ENCODE data around the gene MREG.

MREG gene

GRCh38 chr2:215910180-215910579 is 103.2 kb downstream of the MREG start:
- Histone ChIP-seq H3K4me1 (ENCODE audit: control insufficient read depth, insufficient read depth, low read length) (no peaks in the 10 kb centered on the region), H3K4me3 (ENCODE audit: insufficient read depth, low read depth, low read length) (no peak overlapping the region), H3K9me3 (ENCODE audit: control insufficient read depth, low read length) (no peaks in the 10 kb centered on the region), H3K36me3 (ENCODE audit: control insufficient read depth, insufficient read depth, low read length) (no peaks in the 10 kb centered on the region), H3K27ac (ENCODE audit: insufficient read depth, low read depth, low read length, poor library complexity, severe bottlenecking) (no peak overlapping the region), H3K27me3 (ENCODE audit: control insufficient read depth, insufficient read depth, low read length, poor library complexity, severe bottlenecking) (no peaks in the 10 kb centered on the region)

- H3K27ac ChIP-seq (ENCODE audit: insufficient read depth, low read depth, low read length, poor library complexity, severe bottlenecking), result no peak overlapping the region
- no peak overlapping the region for H3K4me3 ChIP-seq (ENCODE audit: insufficient read depth, low read depth, low read length)
- WGBS, 2 experiments, result 92 to 93% methylated on average over 9 of the region's 9 CpGs
- H3K4me1 ChIP-seq (ENCODE audit: control insufficient read depth, insufficient read depth, low read length), result no peaks in the 10 kb centered on the region
- no peaks in the 10 kb centered on the region for H3K27me3 ChIP-seq (ENCODE audit: control insufficient read depth, insufficient read depth, low read length, poor library complexity, severe bottlenecking)
- H3K36me3 ChIP-seq (ENCODE audit: control insufficient read depth, insufficient read depth, low read length), result no peaks in the 10 kb centered on the region
- H3K9me3 ChIP-seq (ENCODE audit: control insufficient read depth, low read length), result no peaks in the 10 kb centered on the region
Measured at GRCh38 chr2:215907147-215907546, 106.2 kb downstream of the MREG start.

- no peak overlapping the region for H3K27ac ChIP-seq (ENCODE audit: insufficient read depth, low read depth, low read length, poor library complexity, severe bottlenecking)
- no peak overlapping the region for H3K4me3 ChIP-seq (ENCODE audit: insufficient read depth, low read depth, low read length)
Measured at GRCh38 chr2:215906458-215906857, 106.9 kb downstream of the MREG start.

GRCh38 chr2:215905691-215906090 is 107.7 kb downstream of the MREG start:
- no peaks in the 10 kb centered on the region for H3K9me3 ChIP-seq (ENCODE audit: control insufficient read depth, low read length)
- 86% methylated on average over 5 of the region's 5 CpGs for WGBS, 2 experiments
- H3K4me1 ChIP-seq (ENCODE audit: control insufficient read depth, insufficient read depth, low read length), result no peaks in the 10 kb centered on the region
- H3K4me3 ChIP-seq (ENCODE audit: insufficient read depth, low read depth, low read length), result no peak overlapping the region
- H3K27ac ChIP-seq (ENCODE audit: insufficient read depth, low read depth, low read length, poor library complexity, severe bottlenecking), result no peak overlapping the region
- H3K27me3 ChIP-seq (ENCODE audit: control insufficient read depth, insufficient read depth, low read length, poor library complexity, severe bottlenecking), result no peaks in the 10 kb centered on the region
- H3K36me3 ChIP-seq (ENCODE audit: control insufficient read depth, insufficient read depth, low read length), result no peaks in the 10 kb centered on the region

More at GRCh38 chr2:215906458-215906857, 106.9 kb downstream of the MREG start:
- H3K36me3 ChIP-seq (ENCODE audit: control insufficient read depth, insufficient read depth, low read length), result no peaks in the 10 kb centered on the region
- H3K27me3 ChIP-seq (ENCODE audit: control insufficient read depth, insufficient read depth, low read length, poor library complexity, severe bottlenecking), result no peaks in the 10 kb centered on the region
- H3K9me3 ChIP-seq (ENCODE audit: control insufficient read depth, low read length), result no peaks in the 10 kb centered on the region
- no peaks in the 10 kb centered on the region for H3K4me1 ChIP-seq (ENCODE audit: control insufficient read depth, insufficient read depth, low read length)

- WGBS, 2 experiments, result 94 to 95% methylated on average over 5 of the region's 5 CpGs
- no peak overlapping the region for H3K27ac ChIP-seq (ENCODE audit: insufficient read depth, low read depth, low read length, poor library complexity, severe bottlenecking)
Measured at GRCh38 chr2:215904101-215904500, 109.2 kb downstream of the MREG start.

GRCh38 chr2:215903203-215903602 is 110.1 kb downstream of the MREG start:
- 95 to 100% methylated on average over 1 of the region's 1 CpG for WGBS, 2 experiments
- H3K27ac ChIP-seq (ENCODE audit: insufficient read depth, low read depth, low read length, poor library complexity, severe bottlenecking), result no peak overlapping the region
- no peaks in the 10 kb centered on the region for H3K9me3 ChIP-seq (ENCODE audit: control insufficient read depth, low read length)
- H3K4me1 ChIP-seq (ENCODE audit: control insufficient read depth, insufficient read depth, low read length), result no peaks in the 10 kb centered on the region
- H3K36me3 ChIP-seq (ENCODE audit: control insufficient read depth, insufficient read depth, low read length), result no peaks in the 10 kb centered on the region
- H3K27me3 ChIP-seq (ENCODE audit: control insufficient read depth, insufficient read depth, low read length, poor library complexity, severe bottlenecking), result no peaks in the 10 kb centered on the region
- H3K4me3 ChIP-seq (ENCODE audit: insufficient read depth, low read depth, low read length), result no peak overlapping the region

More at GRCh38 chr2:215904101-215904500, 109.2 kb downstream of the MREG start:
- H3K9me3 ChIP-seq (ENCODE audit: control insufficient read depth, low read length), result no peaks in the 10 kb centered on the region
- H3K27me3 ChIP-seq (ENCODE audit: control insufficient read depth, insufficient read depth, low read length, poor library complexity, severe bottlenecking), result no peaks in the 10 kb centered on the region
- no peaks in the 10 kb centered on the region for H3K4me1 ChIP-seq (ENCODE audit: control insufficient read depth, insufficient read depth, low read length)
- no peaks in the 10 kb centered on the region for H3K36me3 ChIP-seq (ENCODE audit: control insufficient read depth, insufficient read depth, low read length)
- H3K4me3 ChIP-seq (ENCODE audit: insufficient read depth, low read depth, low read length), result no peak overlapping the region

GRCh38 chr2:215901796-215902195 is 111.6 kb downstream of the MREG start:
- H3K36me3 ChIP-seq (ENCODE audit: control insufficient read depth, insufficient read depth, low read length), result no peaks in the 10 kb centered on the region
- no peaks in the 10 kb centered on the region for H3K4me1 ChIP-seq (ENCODE audit: control insufficient read depth, insufficient read depth, low read length)
- WGBS, 2 experiments, result 90 to 96% methylated on average over 3 of the region's 3 CpGs
- no peaks in the 10 kb centered on the region for H3K27me3 ChIP-seq (ENCODE audit: control insufficient read depth, insufficient read depth, low read length, poor library complexity, severe bottlenecking)
- H3K9me3 ChIP-seq (ENCODE audit: control insufficient read depth, low read length), result no peaks in the 10 kb centered on the region
- H3K4me3 ChIP-seq (ENCODE audit: insufficient read depth, low read depth, low read length), result no peak overlapping the region
- H3K27ac ChIP-seq (ENCODE audit: insufficient read depth, low read depth, low read length, poor library complexity, severe bottlenecking), result no peak overlapping the region

GRCh38 chr2:215900843-215901242 is 112.5 kb downstream of the MREG start:
- no peak overlapping the region for H3K4me3 ChIP-seq (ENCODE audit: insufficient read depth, low read depth, low read length)
- no peaks in the 10 kb centered on the region for H3K9me3 ChIP-seq (ENCODE audit: control insufficient read depth, low read length)
- no peaks in the 10 kb centered on the region for H3K27me3 ChIP-seq (ENCODE audit: control insufficient read depth, insufficient read depth, low read length, poor library complexity, severe bottlenecking)
- 91 to 93% methylated on average over 3 of the region's 3 CpGs for WGBS, 2 experiments
- H3K27ac ChIP-seq (ENCODE audit: insufficient read depth, low read depth, low read length, poor library complexity, severe bottlenecking), result no peak overlapping the region
- no peaks in the 10 kb centered on the region for H3K4me1 ChIP-seq (ENCODE audit: control insufficient read depth, insufficient read depth, low read length)
- no peaks in the 10 kb centered on the region for H3K36me3 ChIP-seq (ENCODE audit: control insufficient read depth, insufficient read depth, low read length)

GRCh38 chr2:215900203-215900611 is 113.1 kb downstream of the MREG start:
- WGBS, 2 experiments, result 91 to 93% methylated on average over 4 of the region's 4 CpGs
- no peak overlapping the region for H3K27ac ChIP-seq (ENCODE audit: insufficient read depth, low read depth, low read length, poor library complexity, severe bottlenecking)

GRCh38 chr2:215899141-215900074 is 113.9 kb downstream of the MREG start:
- no peak overlapping the region for H3K4me3 ChIP-seq (ENCODE audit: insufficient read depth, low read depth, low read length)
- H3K4me1 ChIP-seq (ENCODE audit: control insufficient read depth, insufficient read depth, low read length), result no peaks in the 10 kb centered on the region
- H3K27me3 ChIP-seq (ENCODE audit: control insufficient read depth, insufficient read depth, low read length, poor library complexity, severe bottlenecking), result no peaks in the 10 kb centered on the region
- WGBS, 2 experiments, result 88 to 91% methylated on average over 13 to 14 of the region's 14 CpGs
- no peaks in the 10 kb centered on the region for H3K9me3 ChIP-seq (ENCODE audit: control insufficient read depth, low read length)
- no peaks in the 10 kb centered on the region for H3K36me3 ChIP-seq (ENCODE audit: control insufficient read depth, insufficient read depth, low read length)
- no peak overlapping the region for H3K27ac ChIP-seq (ENCODE audit: insufficient read depth, low read depth, low read length, poor library complexity, severe bottlenecking)

More at GRCh38 chr2:215900203-215900611, 113.1 kb downstream of the MREG start:
- Histone ChIP-seq H3K27me3 (ENCODE audit: control insufficient read depth, insufficient read depth, low read length, poor library complexity, severe bottlenecking) (no peaks in the 10 kb centered on the region), H3K4me3 (ENCODE audit: insufficient read depth, low read depth, low read length) (no peak overlapping the region), H3K4me1 (ENCODE audit: control insufficient read depth, insufficient read depth, low read length) (no peaks in the 10 kb centered on the region), H3K9me3 (ENCODE audit: control insufficient read depth, low read length) (no peaks in the 10 kb centered on the region), H3K36me3 (ENCODE audit: control insufficient read depth, insufficient read depth, low read length) (no peaks in the 10 kb centered on the region)
